GM12864 (cell line): ENCODE results near the gene EMILIN2.

Experiments
- DNase-seq: peaks from one replicate; pipeline ENCODE4 v3.0.0-alpha.2; 2011; ENCODE audit warnings: low read depth
- H3K4me3 ChIP-seq: 2 replicates; pipeline ENCODE4 v1.5.1; 2011; ENCODE audit warnings: mild to moderate bottlenecking, low read depth, low read length, control low read depth
- CTCF ChIP-seq: IDR thresholded peaks from 2 replicates; pipeline ENCODE4 v1.5.1; 2011; ENCODE audit warnings: low read depth, mild to moderate bottlenecking, moderate library complexity, low read length, control low read depth, inconsistent platforms; ENCODE audit errors: missing control alignments

Gene EMILIN2

GRCh38 chr18:2924920-2925319 is 78.1 kb downstream of the EMILIN2 start:
- no peak overlapping the region for H3K4me3 ChIP-seq
- DNase-seq: no peak
- no peak for TF ChIP-seq CTCF

- H3K4me3 ChIP-seq: no peak overlapping the region
- no peak for TF ChIP-seq CTCF
- no peak for DNase-seq
These were observed 79.7 kb downstream of the EMILIN2 start for GRCh38 chr18:2926528-2926927.

DNA sequence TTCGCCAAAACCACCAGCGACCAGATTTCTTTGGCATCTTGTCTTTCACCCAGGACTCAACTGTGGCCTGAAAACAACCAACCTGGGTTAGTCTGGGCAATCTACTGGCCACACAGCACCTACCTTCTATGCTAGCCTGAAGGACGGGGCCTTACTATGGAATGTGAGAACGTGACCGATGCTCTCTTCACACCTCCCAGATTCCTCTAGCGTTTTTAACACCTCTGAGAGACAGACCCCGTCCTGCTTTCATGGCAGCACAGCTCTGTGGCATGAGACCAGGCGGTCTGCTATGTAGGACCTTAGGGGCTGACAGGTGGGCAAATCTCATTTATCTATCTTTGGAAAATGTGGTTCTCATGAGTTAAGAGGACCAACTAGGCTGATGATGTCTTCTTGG is 80.9 kb downstream of the EMILIN2 start:
- H3K4me3 ChIP-seq: no peak overlapping the region
- no peak for TF ChIP-seq CTCF
- no peak for DNase-seq

DNA sequence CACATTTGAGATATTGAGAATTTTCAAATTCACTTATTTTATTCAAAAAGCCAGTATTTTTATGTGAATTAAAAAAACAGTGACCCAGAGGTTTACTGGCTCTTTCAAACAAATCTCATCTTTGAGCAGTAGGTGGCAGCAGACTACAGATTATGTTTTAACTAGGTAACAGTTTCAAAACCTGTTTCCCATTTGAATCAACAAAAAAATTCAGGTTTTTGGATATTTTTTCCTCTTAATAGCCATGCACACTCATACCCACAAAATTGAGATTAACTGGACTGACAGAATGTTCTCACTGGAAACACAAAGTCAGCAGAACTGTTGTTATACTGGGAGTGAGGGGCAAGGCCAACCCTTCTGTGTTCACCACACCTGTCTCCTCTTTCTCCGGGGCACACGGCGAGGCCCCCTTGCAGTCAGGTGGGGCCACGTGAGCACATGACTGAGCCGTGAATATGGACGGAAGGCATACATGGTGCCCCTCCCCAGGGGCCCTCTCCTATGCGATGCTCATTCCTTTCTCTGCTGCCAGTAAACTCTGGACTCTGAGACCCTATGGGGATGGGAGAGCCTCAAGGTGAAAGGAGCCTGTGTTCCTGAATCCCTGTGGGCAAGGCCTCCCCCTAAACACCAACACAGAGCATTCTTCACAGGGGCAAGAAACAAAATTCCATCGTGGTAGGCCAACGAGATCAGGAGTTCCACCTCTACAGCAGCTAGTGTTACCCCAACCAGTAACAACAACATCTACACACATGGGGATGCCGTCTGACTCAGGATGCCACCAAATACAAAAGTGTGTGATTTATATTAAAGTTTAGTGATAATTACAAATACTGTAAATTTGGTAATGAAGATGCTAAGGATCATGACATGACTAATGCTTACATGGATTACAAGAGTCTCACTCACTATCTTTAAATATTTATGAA is 85.7 kb downstream of the EMILIN2 start:
- no peak overlapping the region for H3K4me3 ChIP-seq
- peak; percentile 47 for TF ChIP-seq CTCF
- peak; percentile 22 for DNase-seq

DNA sequence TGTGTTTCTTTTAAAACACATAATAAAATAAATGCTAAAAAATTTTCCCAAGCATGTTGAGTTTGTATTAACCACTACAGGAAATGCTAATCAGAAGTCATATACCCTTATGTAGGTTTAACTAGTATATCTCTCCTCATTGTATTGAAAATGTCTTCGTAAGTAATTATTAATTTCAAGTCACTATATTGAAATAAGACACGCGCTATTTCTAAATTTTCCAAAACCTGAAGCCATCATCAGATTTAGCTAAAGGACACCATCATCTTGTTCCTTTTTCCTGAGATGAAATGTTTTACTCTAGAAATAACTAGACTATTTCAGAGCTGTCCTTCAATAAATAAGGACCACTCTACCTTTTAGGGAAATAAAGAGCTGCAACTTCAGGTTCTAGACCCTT is 87.2 kb downstream of the EMILIN2 start:
- no peak for TF ChIP-seq CTCF
- H3K4me3 ChIP-seq: no peak overlapping the region
- no peak for DNase-seq

DNA sequence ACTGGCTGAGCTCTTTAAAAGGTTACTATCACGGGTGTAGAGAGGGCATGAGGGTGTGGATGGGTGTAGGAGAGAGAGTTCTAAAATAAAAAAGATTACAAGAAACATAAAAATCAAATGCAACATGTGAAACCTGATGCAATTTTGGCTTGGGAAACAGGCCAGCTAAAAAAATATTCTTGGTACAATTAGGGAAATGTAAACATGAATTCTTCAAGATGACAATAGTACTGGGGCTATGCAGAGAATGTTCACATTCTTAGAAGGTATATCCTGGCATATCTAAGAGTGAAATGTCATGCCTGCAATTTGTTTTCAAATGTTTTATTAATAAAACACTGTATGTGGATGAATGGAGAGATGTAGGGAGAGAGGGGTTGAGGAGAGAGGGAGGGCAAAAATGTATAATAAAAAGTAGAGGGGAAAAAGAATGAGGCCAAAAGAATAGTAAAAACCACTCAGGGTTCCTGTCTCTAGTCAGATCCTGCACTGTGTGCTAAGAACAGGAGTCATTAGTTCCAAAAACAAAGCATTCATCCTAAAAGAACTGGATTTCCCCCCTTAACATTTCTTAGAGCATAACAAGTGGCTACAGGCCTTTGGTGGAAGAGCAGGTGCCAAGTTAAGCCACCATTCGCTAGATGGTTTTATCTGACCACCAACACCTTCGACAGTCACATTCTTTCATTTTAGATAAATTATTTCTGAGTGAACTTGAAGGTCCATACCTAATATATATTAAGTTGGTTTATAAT is 88.8 kb downstream of the EMILIN2 start:
- TF ChIP-seq CTCF: no peak
- H3K4me3 ChIP-seq: no peak overlapping the region

More for the DNA sequence above, 88.8 kb downstream of the EMILIN2 start:
- no peak for DNase-seq
